ENCODE measurements around the gene FAM171A1.
"Not testable (repeated sequence)": the region's sequence is repeated elsewhere in the genome, so short reads cannot be mapped to it uniquely, and the experiment has no call there.

FAM171A1 gene

DNA sequence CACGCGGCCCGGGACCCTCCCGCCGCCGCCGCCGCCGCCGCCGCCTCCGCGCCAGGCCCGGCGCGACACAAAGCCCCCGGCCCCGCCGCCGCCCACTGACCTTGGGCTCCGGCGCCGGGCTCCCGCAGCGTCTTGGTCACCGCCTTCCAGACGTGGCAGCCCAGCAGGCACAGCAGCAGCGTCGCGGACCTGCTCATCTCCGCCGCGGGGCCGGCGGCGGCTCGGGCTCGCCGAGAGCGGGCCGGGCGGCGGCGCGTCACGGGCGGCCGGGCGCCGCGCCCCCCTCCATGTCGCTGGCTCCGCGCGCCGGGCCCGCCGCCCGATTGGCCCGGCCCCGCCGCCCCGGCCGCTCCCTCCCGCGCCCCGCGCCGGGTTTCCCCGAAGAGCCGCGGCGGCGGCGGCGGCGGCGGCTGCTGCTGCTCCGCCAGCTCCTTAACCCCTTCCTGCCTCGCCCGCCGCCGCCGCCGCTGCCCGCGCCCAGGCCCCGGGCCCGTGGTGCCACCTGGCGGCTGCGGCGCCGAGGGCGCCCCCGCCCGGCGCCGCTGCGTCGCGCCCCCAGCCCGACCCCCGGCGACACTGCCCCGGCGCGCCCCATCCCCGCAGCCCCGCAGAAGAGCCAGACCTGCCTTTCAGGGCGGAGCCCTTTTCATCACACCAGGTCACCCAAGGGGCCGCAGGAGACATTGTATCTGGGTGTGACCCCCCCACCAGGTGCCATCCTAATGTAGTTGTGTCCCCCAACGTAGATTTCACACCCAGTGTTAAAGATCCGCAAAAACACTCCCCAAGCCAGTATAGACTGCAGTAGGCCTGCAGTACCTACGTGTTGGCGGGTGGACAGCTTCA lies at the start of gene FAM171A1:
Gene FAM171A1 (minus strand): TSS at position 434 of the 846 bp plus-strand sequence. CDS start 237 bp downstream, at position 197.
- DNase-seq, result peak in 9 of 10 donors; percentile 52 to 96 (median 74)
- intact Hi-C loops (cut with DNase I), result loop anchor here (1.0 to 5.0 kb wide), 2 partner anchors 114 to 162 kb away; no protein-coding TSS in a partner anchor

DNA sequence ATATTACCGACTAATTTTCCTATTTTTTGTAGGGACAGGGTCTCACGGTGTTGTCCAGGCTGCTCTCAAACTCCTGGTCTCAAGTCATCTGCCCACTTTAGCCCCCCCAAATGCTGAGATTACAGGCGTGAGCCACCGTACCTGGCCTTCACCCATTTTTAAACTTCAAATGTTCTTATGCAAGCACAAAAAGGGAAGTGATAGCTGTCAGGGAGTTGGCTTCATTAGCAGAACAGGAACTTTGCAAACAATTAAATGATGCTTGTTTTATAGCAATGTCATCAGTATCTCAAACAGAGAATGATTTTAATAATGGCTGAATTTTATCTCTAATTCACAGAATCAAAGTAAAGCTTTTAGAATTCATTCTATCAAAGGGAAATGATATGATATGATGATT lies 49.8 kb upstream of the FAM171A1 start:
- intact Hi-C loops (cut with DNase I), result no loop called here
- no peak for DNase-seq

DNA sequence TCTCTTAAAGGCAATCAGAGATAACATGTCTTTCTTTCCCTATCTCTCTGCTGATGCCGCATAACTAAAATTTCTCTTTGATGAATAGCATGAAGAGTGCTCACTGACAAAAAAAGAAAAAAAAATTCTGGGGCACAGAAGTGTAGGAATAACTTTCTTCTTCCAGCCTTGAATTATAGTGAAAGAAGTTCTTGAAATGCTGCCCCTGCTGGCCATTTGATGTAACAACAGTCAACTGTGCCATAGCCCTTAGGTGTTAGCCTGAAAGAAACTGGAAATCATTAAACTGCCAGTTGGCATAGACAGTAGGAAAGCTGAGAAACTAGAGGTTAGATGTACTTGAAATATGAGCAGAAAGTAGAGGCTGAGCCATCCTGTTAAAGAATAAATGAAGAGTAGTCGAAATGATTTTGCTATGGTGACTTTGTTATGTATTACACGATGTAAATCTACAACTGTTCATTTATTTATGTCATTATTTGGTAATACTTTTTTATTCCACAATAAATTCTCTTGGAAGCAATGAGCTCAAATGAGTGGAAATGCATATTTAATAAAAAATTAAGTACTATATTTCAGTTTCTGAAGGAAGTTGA lies 48.3 kb upstream of the FAM171A1 start:
- peak in 4 of 10 donors; percentile 34 to 53 (median 39) for DNase-seq
- intact Hi-C loops (cut with DNase I), result no loop called here

DNA sequence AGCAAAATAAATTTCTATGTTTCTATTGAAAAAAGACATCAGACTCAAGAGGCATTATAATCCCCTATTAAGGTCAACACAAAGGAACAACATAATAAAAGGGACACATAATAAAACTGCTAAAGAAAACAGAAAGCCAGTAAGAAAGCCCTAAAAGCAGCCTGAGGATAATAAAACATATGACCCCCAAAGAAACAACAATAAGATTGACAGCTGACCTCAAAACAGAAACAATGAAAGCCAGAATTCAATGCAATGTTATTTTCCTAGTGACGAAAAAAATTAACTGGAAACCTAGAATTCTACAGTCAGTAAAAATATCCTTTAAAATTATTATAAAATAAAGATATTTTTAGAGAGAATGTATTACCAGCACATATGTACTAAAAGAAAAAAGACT lies 44.9 kb upstream of the FAM171A1 start:
- DNase-seq, result no peak
- intact Hi-C loops (cut with DNase I), result no loop called here

DNA sequence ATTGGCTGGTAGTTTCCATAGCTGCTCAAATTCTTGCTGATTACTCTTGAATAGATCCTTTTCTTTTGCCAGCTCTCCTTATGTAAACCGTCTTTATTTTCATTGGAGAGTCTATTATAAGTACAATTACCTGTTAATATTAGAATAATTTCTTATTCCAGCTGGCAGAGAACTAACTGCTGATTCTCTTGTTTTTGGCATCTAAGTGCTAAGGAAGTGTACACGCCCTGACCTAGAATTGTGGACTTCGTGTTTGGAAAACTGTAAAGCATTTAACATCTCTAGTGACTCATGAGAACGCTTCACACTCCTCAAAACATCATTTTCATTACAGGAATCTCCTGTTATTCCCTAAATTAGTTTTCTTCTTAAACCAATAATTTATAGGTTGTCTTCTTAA lies 39.9 kb upstream of the FAM171A1 start:
- no peak for DNase-seq
- intact Hi-C loops (cut with DNase I), result no loop called here

DNA sequence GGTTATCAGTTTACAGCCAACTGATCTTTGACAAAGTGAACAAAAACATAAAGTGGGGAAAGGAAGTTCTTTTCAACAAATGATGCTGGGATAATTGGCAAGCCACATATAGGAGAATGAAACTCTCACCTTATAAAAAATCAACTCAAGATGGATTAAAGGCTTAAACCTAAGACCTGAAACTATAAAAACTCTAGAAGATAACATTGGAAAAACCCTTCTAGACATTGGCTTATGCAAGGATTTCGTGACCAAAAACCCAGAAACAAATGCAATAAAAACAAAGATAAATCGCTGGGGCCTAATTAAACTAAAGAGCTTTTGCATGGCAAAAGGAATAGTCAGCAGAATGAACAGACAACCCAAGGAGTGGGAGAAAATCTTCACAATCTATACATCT lies 38.3 kb upstream of the FAM171A1 start:
- intact Hi-C loops (cut with DNase I), result not testable (repeated sequence)

DNA sequence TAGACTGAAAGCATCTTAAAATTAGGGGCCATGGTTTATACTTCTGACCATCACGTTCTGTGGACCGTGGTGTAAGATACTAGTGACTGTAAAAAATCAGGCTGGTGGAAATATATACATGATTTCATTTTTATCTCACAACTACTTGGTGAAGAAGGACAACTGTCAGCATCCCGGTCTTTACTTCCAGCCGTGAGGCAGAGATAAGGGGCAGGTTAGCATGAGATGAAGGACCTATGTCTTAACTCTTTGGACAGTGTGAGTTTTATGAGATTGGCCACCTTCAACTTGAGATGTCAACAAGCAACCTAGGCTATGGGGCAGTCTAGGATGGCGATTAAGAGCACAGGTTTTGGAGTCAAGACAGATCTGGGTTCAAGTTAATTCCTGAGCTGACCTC lies 37.5 kb upstream of the FAM171A1 start:
- intact Hi-C loops (cut with DNase I), result no loop called here
- no peak for DNase-seq

More for the DNA sequence above, 38.3 kb upstream of the FAM171A1 start:
- DNase-seq, result not testable (repeated sequence)

DNA sequence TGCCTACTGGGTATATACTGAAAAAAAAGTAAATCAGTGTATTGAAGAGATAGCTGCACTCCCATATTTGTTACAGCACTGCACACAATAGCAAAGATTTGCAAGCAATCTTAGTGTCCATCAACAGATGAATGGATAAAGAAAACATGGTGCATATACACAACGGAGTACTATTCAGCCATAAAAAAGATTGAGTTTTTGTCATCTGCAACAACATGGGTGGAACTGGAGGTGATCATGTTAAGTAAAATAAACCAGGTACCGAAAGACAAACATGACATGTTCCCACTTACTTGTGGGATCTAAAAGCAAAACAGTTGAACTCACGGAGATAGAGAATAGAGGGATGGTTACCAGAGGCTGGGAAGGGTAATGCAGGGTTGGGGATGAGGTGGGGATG lies 34.2 kb upstream of the FAM171A1 start:
- no peak for DNase-seq
- intact Hi-C loops (cut with DNase I), result no loop called here

DNA sequence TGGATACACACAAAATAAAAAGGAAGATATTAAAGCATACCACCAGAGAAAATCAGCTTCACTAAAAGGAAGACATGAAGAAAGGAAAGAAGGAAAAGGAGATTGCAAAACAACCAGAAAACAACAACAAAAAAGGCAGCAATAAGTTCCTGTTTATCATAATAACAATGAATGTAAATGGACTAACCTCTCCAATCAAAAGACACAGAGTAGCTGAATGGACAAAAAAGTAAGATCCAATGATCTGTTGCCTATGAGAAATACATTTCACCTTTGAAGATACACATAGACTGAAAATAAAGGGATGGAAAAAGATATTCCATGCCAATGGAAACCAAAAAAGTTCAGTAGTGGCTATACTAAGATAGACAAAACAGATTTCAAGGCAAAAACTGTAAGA lies 30.3 kb upstream of the FAM171A1 start:
- intact Hi-C loops (cut with DNase I), result no loop called here
- no peak for DNase-seq

DNA sequence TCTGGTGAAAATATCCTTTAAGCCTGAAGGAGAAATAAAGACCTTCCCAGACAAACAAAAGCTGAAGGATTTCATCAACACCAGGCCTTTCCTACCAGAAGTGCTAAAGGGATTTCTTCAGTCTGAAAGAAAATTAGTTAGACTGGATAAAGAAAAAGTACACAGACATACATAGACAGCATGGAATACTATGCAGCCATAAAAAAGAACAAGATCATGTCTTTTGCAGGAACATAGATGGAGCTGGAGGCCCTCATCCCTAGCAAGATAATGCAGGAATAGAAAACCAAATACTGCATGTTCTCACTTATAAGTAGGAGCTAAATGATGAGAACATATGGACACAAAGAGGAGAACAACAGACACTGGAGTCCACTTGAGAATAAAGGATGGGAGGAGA lies 29.4 kb upstream of the FAM171A1 start:
- DNase-seq; intact Hi-C loops (cut with DNase I): not testable (repeated sequence)

DNA sequence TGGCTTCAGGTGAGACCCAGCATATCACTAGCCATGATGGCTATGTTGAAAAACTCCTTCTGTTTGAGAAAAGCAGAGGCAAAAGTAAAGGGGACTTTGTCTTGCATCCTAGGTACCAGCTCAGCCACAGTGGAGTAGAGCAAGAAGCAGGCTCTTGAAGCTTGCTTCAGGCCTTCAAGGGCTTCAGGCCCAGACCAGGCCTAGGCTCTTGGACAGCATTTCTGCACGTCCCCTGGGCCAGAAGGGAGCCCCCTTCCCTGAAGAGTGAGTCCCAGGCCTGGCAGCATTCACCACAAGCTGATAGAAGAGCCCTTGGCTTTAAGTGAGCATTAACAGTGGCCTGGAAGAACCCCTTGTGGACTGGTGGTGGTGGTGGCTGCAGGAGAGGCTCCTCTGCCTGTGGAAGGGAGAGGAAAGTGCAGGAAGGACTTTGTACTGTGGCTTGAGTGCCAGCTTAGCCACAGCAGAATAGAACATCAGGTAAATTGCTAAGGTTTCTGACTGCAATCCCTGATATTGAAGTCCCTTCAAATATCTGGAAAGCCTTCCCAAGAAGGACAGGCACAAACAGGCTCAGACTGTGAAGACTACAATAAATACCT lies 28.1 kb upstream of the FAM171A1 start:
- intact Hi-C loops (cut with DNase I), result no loop called here
- DNase-seq, result no peak

DNA sequence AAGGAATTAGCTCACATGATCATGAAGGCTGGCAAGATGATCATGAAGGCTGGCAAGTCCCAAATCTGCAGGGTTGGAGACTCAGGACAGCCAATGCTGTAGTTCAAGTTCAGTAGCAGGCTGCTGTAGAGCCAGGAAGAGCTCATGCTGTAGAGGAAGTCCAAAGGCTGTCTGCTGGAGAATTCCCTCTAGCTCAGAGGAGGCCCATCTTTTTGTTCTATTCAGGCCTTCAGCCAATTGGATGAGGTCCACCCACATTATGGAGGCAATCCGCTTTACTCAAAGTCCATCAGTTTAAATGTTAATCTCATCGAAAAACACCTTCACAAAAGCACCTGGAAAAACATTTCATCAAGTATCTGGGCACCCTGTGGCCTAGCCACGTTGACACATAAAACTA lies 24.8 kb upstream of the FAM171A1 start:
- no peak for DNase-seq

DNA sequence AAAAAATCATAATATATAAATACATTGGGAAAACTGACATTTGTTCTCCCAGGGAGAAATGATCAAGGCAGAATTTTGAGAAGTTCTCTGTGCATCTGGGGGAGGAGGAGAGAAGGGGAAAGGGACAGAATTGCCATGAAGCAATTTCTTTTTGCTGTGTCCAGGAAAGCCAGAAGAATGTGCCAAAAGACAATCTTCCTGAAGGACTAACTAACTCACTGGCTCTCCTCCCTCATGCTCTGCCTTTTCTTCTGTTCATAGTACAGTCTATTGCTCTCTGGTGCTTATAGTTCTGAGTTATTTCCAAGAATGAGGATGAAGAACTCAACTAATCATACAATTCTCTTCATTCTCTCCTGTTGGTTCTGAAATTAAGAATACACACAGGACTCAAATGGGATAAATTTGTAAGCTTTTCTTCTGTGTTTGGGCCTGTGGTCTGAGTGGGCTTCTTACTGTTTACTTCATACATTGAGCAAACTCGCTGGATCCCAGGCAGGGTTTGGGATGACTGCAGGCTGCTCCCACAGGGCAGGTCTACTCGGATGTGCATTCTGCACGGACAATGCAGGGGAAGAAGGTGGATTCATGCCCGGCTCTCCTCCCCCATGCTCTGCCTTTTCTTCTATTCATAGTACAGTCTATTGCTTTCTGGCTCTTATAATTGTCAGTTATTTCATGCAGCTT lies 22.2 kb upstream of the FAM171A1 start:
- intact Hi-C loops (cut with DNase I), result no loop called here
- no peak for DNase-seq

More for the DNA sequence above, 24.8 kb upstream of the FAM171A1 start:
- intact Hi-C loops (cut with DNase I), result no loop called here

DNA sequence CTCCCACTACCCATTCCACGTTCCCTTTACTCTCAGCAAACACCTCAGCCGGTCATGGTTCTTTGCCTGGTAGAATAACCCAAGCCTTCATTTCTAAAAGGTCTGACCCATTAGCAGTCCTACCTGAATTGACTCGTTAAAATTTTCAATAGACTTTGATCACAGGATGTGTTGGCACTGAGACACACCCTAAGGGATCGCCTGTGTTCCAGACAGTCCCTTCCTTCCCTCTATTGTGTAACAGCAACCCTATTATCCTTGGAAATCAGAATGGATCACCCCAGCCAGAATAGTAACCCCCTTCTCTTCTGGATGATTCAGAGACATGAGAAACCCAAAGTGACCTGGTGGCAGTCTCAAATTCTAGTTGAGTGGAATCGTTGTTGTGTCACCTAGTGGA lies 20.4 kb upstream of the FAM171A1 start:
- intact Hi-C loops (cut with DNase I), result no loop called here
- no peak for DNase-seq

DNA sequence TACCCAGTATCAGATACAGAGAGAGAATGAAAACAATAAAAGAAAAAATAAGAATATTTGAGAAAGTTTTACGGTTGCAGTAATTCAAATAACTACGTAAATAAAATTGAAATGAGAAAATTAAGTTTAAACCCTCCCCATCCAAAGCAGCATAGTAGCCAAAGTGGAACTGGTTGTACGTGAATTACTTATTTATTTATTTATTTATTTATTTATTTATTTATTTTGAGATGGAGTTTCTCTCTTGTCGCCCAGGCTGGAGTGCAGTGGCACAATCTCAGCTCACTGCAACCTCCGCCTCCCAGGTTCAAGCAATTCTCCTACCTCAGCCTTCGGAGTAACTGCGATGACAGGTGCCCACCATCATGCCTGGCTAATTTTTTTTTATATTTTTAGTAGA lies 17.1 kb upstream of the FAM171A1 start:
- DNase-seq; intact Hi-C loops (cut with DNase I): not testable (repeated sequence)

DNA sequence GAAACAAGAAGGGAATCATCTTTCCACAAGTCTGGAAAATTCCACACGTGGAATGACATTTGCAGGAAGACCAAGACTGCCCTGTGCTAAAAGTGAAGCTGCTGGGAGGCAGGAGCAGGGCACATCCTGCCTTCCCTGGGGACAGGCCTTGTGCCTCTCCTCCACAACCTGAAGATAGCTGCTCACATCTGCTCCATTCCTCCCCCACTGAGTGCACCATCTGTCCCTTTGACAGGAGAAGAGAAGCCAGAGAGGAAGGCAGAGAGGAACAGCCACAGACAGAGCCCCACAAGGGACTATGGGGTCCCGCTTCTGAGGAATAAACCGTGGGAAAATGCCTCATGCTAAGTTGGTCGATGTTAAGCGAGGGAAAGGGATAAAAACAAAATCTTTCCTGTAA lies 15.9 kb upstream of the FAM171A1 start:
- peak in 6 of 10 donors; percentile 32 to 90 (median 44) for DNase-seq
- intact Hi-C loops (cut with DNase I), result no loop called here

DNA sequence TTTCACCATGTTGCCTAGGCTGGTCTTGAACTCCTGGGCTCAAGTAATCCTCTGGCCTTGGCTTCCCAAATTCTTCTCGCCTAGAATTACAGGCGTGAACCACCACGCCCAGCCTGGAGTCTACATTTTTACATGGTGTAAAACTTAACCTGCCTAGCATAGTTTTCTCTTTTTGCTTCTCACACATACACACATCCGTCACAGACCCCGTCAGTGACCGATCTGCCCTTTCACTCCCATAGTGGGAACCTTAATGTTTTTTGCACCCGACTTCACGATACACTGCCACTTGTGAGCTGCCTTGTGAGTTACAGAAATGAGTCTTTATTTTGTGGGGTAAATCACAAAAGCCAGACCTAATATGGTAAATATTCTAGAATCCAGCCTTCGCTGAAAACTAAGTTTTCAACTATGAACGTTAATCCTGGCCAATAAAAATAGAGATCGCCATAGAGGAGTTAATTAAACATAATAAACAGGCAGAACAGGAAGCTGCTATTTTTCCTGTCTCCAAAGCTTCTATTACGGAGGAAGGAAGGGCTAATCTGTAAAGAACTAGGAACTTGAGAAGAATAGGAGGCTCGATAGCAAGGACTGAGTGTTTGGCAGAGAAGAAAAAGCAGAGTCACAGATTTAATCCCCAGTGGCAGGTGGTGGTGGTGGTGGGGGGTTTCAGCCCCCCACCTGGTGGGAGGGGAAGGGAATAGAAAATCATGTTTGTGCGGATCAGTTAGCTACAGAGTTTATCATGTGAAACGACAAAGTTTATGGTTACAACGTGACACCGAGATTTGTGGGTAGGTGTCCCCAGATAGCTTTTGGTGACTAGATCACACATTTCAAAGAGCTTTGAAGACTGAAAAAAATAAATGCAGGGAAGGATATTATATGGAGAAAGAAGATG lies 14.7 kb upstream of the FAM171A1 start:
- no peak for DNase-seq
- intact Hi-C loops (cut with DNase I), result no loop called here

DNA sequence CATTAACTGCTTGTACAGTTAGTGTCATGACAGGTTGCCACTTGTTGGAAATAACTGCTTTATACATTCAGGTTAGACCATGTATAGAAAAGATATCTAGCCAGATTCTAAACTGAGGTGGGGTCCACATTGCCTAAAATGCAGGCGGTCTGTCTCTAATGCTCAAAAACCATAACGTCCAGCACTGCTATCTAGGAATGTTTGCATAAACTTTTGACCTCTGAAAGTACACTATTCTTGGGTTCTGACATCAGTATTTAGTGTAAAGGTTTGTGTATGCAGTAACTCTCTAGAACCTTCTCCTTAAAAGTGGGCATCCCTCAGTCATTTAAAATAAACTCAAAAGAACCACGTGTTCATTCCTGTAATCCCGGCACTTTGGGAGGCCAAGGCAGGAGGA lies 10.3 kb upstream of the FAM171A1 start:
- DNase-seq, result no peak
- intact Hi-C loops (cut with DNase I), result no loop called here

DNA sequence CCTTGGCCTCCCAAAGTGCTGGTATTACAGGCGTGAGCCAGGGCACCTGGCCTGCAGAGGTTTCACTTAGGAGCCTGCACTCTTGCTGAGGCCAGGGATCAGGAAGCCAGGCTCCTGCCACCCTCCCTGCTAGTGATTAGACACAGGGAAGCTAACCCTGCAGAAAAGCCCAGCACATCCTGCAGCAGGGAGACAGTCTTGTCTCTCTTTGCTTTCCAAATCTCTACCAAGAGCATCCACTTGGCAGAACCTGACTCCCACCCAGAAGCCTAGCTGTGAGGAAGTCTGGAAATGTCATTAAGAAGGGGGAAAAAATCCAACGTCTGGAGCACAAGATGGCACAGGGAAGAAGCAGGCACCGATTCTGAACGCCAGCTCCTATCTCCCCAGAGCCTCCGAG lies 8.0 kb upstream of the FAM171A1 start:
- no peak for DNase-seq
- intact Hi-C loops (cut with DNase I), result no loop called here

DNA sequence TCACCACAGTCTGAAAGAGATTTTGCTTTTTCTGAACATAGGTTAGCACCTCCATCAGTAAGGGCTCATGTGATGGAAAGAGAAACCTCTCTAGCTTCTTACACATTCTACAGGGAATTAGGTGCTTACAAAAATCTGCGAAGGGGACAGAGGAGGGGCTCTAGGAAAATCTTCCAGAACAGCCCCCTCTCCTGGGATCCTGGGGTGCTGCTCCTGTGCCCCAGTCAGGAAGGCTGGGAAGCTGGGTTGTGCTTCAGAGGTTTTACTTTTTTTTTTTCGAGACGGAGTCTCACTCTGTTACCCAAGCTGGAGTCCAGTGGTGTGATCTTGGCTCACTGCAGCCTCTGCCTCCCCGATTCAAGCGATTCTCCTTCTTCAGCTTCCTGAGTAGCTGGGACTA lies 7.5 kb upstream of the FAM171A1 start:
- intact Hi-C loops (cut with DNase I), result no loop called here
- no peak for DNase-seq

All from posterior cingulate gyrus (tissue), 11 donors.